GM18505 (cell line): ENCODE measurements around the gene RNPEPL1.
"Not testable (repeated sequence)": the region's sequence is repeated elsewhere in the genome, so short reads cannot be mapped to it uniquely, and the experiment has no call there.

ENCODE experiments used
- ATAC-seq: cut with Tn5 transposase; IDR thresholded peaks from one replicate; pipeline ENCODE4 v1.9.1; 2021; ENCODE audit not compliant: unreplicated experiment
- POLR2A ChIP-seq: IDR thresholded peaks from 4 replicates; pipeline ENCODE4 v1.6.1; 2011; ENCODE audit warnings: borderline replicate concordance; ENCODE audit not compliant: insufficient read depth, insufficient read length; ENCODE audit errors: extremely low read depth

RNPEPL1 gene

DNA sequence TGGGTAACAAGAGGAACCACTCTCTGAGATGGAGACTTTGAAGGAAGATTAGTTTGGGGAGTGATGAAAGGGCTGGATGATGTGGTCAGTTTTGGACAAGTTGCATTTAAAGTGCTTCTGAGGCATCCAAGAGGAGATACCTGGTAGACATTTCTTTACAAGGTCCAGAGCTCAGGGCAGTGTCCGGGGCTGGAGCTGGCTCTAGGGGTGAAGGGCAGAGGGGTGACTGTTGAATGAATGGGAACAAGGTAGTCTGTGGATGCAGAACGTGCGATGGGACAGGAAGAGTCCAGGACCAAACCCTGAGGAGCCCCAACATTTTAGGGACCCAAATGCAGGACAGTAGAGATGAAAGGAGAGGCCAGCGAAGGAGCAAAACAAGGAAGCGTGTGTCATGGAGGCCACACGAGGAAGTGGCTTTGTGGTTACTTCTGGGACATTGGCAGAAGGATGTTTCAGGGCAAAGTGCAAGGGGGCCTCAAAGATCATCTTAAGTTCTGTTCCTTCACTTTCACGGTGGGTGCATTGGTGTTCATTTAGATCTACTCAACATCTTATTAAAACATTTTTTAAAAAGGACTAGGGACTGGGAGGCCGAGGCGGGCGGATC, 43.4 kb downstream of the RNPEPL1 start:
- TF ChIP-seq POLR2A: no peak
- no peak for ATAC-seq

DNA sequence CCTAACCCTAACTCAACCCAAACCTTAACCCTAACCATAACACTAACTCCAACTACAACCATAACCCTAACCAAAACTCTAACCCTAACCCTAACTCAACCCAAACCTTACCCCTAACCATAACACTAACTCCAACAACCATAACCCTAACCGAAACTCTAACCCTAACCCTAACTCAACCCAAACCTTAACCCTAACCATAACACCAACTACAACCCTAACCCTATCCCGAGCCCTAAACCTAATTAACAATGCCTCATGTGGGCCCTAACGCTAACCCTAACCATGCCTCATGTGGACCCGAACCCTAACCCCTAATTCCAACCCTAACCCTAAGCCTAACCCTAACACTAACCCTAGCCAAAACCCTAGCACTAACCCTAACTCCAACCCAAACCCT, 45.5 kb downstream of the RNPEPL1 start:
- no peak for TF ChIP-seq POLR2A
- no peak for ATAC-seq

DNA sequence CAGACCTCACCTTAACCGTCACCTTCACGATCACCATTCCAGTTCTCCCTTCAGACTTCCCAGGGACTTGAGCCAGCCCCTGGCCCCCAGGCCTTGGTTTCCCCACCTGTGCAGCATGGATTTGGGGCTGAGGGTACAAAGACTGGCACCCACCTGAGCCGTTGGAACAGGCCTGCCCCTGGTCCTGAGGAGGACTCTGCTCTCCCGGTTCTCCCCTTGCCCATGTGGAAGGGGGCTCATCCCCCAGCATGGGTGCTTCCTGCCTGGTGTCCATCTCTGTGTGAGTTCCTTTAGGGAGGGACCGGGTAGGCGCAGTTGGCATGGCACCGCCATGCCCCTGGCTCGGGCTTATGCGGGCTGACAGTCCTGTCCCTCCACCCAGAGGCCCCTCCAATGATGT, 46.1 kb downstream of the RNPEPL1 start:
- no peak for ATAC-seq
- TF ChIP-seq POLR2A: no peak

- no peak for TF ChIP-seq POLR2A
- no peak for ATAC-seq
Measured at GRCh38 chr2:240615396-240615795, 47.1 kb downstream of the RNPEPL1 start.

- no peak for TF ChIP-seq POLR2A
- no peak for ATAC-seq
Measured at GRCh38 chr2:240615820-240616547, 47.7 kb downstream of the RNPEPL1 start.

- ATAC-seq: not testable (repeated sequence)
Measured at GRCh38 chr2:240616860-240617666, 48.8 kb downstream of the RNPEPL1 start.

GRCh38 chr2:240618776-240619175, 50.5 kb downstream of the RNPEPL1 start:
- no peak for TF ChIP-seq POLR2A
- ATAC-seq: no peak

- ATAC-seq: no peak
- no peak for TF ChIP-seq POLR2A
Measured at GRCh38 chr2:240619506-240620148, 51.3 kb downstream of the RNPEPL1 start.

- ATAC-seq: no peak
- no peak for TF ChIP-seq POLR2A
Measured at GRCh38 chr2:240620149-240620731, 52.0 kb downstream of the RNPEPL1 start.

DNA sequence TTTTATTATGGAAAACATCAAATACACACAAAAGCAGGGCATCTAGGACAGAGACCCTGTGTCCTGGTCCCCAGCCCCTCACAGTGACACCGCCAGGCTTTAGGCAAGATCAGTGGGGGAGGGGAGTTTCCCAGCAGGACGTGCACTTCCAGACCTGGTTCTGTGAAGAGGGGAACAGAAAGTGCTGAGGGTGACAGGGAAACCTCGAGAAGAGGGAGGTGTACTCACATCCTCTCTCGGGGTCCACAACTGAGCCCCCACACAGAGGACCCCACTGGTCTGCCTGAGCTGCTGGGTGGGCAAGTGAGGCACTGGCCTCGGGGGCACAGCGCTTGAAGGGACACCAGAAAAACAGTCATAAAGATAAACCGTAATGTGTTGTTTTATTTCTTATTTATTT, 52.6 kb downstream of the RNPEPL1 start:
- ATAC-seq: no peak
- no peak for TF ChIP-seq POLR2A

- ATAC-seq: no peak
- no peak for TF ChIP-seq POLR2A
Measured at GRCh38 chr2:240622060-240622411, 53.8 kb downstream of the RNPEPL1 start.

GRCh38 chr2:240622531-240623235, 54.4 kb downstream of the RNPEPL1 start:
- TF ChIP-seq POLR2A: no peak
- no peak for ATAC-seq
